ENCODE data around the gene XYLB. TPM values are rescaled to one million over a fixed set of nuclear protein-coding genes. Genes with fewer than 3 reads are reported as not detected.

XYLB gene
- total RNA-seq, 6 experiments from 2014 or later = 26.2 to 48.3 (median 36.6) TPM

DNA sequence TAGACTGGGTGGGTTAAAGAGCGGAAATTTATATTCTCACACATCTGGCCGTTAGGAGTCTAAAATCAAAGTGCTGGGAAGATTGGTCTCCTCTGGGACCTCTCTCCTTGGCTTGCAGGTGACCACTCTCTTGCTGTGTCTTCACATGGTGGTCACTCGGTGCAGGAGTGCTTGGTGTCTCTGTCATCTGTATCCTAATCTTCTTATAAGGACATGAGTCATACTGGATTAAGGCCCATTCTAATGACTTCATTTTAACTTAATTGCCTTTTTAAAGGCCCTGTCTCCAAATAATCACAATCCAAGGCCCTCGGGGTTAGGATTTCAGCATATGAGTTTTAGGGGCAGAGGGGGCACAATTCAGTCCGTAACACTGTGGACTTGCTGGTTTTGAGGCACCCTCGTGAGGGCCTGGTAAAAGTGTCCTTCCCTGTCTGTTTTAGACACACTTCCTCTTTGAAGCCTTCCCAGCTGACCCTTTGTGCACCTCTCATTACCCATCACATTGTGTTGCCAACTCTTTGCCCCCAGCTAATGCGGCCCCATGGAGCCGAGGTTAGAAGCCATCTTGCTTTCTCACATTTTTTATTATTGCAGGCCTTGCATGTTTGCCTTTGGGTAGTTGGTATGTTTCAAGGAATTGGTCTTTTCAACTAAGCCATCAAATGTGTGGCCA lies 3.2 kb downstream of the XYLB start:
- H3K4me1 ChIP-seq = peaks cover 0 to 35% (median 8%) of the 10 kb centered on the region in 4 donors
- WGBS (ENCODE audit: insufficient coverage, low coverage, low lambda C conversion rate, missing lambda C conversion rate) = 48% methylated on average over 6 of the region's 8 CpGs
- intact Hi-C loops (cut with DNase I) = loop anchor here (5.0 kb wide), 2 partner anchors 127 to 132 kb away; no protein-coding TSS in a partner anchor

DNA sequence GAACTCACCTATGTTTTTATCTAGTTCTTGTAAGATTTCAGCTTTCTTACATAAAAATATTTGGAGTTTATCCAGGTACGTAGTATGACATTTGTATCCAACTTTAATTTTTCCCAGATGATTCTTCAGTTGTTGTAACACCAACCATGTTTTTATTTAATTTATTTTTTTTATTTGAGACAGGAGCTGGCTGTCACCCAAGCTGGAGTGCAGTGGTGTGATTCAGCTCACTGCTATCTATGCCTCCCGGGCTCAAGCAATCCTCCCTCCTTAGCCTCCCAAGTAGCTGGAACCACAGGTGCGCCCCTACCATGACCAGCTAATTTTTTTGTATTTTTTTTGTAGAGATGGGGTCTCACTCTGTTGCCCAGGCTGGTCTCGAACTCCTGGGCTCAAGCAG lies 6.6 kb downstream of the XYLB start:
- peaks cover 0 to 22% (median 12%) of the 10 kb centered on the region in 4 donors for H3K36me3 ChIP-seq
- H3K27me3 ChIP-seq = no peaks in the 10 kb centered on the region
- peak in 1 of 3 donors; percentile 19 for DNase-seq
- no peaks in the 10 kb centered on the region for H3K9me3 ChIP-seq
- H3K4me1 ChIP-seq = peaks cover 0 to 26% (median 8%) of the 10 kb centered on the region in 4 donors
- intact Hi-C loops (cut with DNase I) = loop anchor here in 1 of 2 donors (5.0 kb wide), 1 partner anchor 129 kb away; no protein-coding TSS in a partner anchor
- ATAC-seq = no peak
- no peak for TF ChIP-seq POLR2A (IDR thresholded peaks at IDR 0.05)
- TF ChIP-seq CTCF (IDR thresholded peaks at IDR 0.05) = no peak
- WGBS (ENCODE audit: insufficient coverage, low coverage, low lambda C conversion rate, missing lambda C conversion rate) = 86% methylated on average over 3 of the region's 4 CpGs
- no peak overlapping the region for H3K4me3 ChIP-seq
- H3K27ac ChIP-seq = no peak overlapping the region

More for the DNA sequence above, 3.2 kb downstream of the XYLB start:
- Histone ChIP-seq H3K36me3 (peaks cover 0 to 22% (median 10%) of the 10 kb centered on the region in 4 donors), H3K4me3 (no peak overlapping the region), H3K27ac (no peak overlapping the region), H3K9me3 (no peaks in the 10 kb centered on the region), H3K27me3 (no peaks in the 10 kb centered on the region)
- no peak for TF ChIP-seq POLR2A (IDR thresholded peaks at IDR 0.05)
- no peak for TF ChIP-seq CTCF (IDR thresholded peaks at IDR 0.05)
- ATAC-seq (no peak), DNase-seq (peak in 1 of 3 donors; percentile 9)

DNA sequence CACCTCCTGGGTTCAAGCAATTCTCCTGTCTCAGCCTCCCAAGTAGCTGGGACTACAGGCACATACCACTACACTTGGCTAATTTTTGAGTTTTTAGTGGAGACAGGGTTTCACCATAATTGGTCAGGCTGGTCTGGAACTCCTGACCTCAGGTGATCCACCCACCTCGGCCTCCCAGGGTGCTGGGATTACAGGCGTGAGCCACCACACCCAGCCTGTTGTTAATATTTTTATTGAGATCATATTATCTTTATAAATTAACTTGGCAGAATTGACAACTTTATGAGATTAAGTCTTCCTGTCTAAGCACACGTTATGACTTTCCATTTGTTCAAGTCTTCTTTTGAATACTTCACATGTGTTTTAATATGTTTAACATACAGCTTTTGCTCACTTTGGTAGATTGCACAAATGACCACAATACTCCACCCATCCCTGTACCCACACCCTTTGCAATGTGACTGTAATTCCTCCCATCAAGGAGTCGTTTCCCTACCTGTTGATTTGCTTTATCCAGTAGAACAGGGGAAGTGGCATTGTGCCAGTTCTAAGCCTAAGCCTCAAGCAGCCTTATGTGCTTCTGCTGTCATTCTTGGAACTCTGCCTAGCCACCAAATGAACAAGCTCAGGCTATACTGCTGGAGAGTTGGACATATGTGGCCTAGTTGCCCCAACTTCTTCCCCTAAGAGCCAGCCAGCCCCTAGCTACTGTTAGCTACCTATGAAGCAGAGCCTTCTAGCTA lies 8.2 kb downstream of the XYLB start:
- no peaks in the 10 kb centered on the region for H3K9me3 ChIP-seq
- intact Hi-C loops (cut with DNase I) = loop anchor here in 1 of 2 donors (5.0 kb wide), 1 partner anchor 128 kb away; no protein-coding TSS in a partner anchor
- TF ChIP-seq CTCF (IDR thresholded peaks at IDR 0.05) = no peak
- peaks cover 0 to 21% (median 14%) of the 10 kb centered on the region in 4 donors for H3K36me3 ChIP-seq
- DNase-seq = peak in 1 of 3 donors; percentile 38
- no peaks in the 10 kb centered on the region for H3K27me3 ChIP-seq
- peaks cover 0 to 10% (median 5%) of the 10 kb centered on the region in 4 donors for H3K4me1 ChIP-seq
- no peak overlapping the region for H3K27ac ChIP-seq
- peak in 1 of 4 donors; percentile 12 for ATAC-seq
- H3K4me3 ChIP-seq = no peak overlapping the region
- WGBS (ENCODE audit: insufficient coverage, low coverage, low lambda C conversion rate, missing lambda C conversion rate) = 59% methylated on average over 4 of the region's 4 CpGs

DNA sequence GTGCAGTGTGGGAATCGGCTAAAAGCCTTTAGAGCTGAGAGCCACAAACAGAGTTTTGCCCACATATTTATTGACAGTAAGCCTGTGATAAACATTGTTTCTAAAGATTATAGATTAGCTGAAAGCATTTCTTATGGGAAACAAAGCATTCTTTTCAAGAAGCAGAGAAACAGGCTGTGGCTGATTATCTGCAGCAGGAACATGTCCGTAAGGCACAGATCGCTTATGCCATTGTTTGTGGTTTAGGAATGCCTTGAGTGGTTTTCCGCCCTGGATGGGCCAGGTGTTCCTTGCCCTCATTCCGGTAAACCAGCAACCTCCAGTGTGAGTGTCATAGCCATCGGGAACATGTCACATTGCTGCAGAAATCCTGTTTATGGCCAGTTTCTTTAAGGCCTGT lies 12.5 kb downstream of the XYLB start:
- no peak for ATAC-seq
- no peaks in the 10 kb centered on the region for H3K27me3 ChIP-seq
- DNase-seq = no peak
- 92% methylated on average over 5 of the region's 6 CpGs for WGBS (ENCODE audit: insufficient coverage, low coverage, low lambda C conversion rate, missing lambda C conversion rate)
- peaks cover 0 to 37% (median 13%) of the 10 kb centered on the region in 4 donors for H3K36me3 ChIP-seq
- no peak overlapping the region for H3K27ac ChIP-seq
- intact Hi-C loops (cut with DNase I) = no loop called here
- TF ChIP-seq CTCF (IDR thresholded peaks at IDR 0.05) (no peak), POLR2A (IDR thresholded peaks at IDR 0.05) (no peak)
- no peak overlapping the region for H3K4me3 ChIP-seq
- no peaks in the 10 kb centered on the region for H3K9me3 ChIP-seq
- H3K4me1 ChIP-seq = no peaks in the 10 kb centered on the region

Data from right lobe of liver (tissue), 6 donors.